ENCODE data around the gene DMKN. TPM values are rescaled to one million over a fixed set of nuclear protein-coding genes. Genes with fewer than 3 reads are reported as not detected.

Gene DMKN
- polyA plus RNA-seq, 3 donors: not detected

DNA sequence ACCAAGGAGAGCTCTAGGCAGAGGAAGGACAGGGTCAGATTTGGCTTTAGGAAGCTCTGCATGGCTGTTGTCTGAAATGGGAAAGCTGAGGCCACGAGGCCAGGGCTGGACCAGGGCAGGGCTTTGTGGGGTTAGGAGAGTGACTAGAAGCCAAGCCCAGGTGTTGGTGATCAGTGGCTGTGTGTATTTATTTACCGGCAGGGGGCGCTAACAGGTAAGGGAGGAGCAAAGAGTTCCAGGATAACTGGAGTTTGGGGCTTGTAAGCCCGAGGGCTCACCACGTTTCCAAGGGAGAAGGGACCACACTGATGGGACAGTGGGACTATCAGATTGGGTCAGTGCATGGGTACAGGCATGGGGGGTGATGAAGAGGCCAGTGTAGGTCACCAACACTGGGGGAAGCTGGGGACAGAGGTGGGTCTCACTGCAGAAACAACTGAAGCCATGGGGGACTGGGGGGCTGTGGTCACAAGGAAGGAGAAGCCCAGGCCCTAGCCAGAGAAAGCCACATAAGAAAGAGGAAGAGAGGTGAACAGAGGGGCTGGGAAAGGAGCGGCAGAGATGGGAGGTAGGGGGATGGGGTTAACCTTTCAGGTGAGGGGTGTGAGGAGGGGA is 35.8 kb upstream of the DMKN start:
- no peak overlapping the region for H3K9ac ChIP-seq (ENCODE audit: insufficient read depth, low read length, poor library complexity, severe bottlenecking)
- peaks cover 18 to 23% of the 10 kb centered on the region in 2 donors for H3K36me3 Mint-ChIP-seq
- H3K79me2 ChIP-seq (ENCODE audit: insufficient read depth, low read length): peaks cover 8% of the 10 kb centered on the region
- peaks cover 18 to 25% of the 10 kb centered on the region in 2 donors for H3K4me1 ChIP-seq (ENCODE audit: control insufficient read depth in 1 of 2, insufficient read depth in 2 of 2, low read length in 2 of 2)
- no peaks in the 10 kb centered on the region for H3K9me3 ChIP-seq (replicated peaks in 1 of 2; ENCODE audit: control insufficient read depth in 1 of 2, insufficient read depth in 1 of 2, low read length in 2 of 2)
- peak overlapping the region in 1 of 2 donors; percentile 34 for H3K4me3 Mint-ChIP-seq
- H3K4me2 ChIP-seq (replicated peaks; ENCODE audit: extremely low read depth, low read length, poor library complexity, severe bottlenecking): no peak overlapping the region
- peaks cover 24% of the 10 kb centered on the region for H3K4me1 Mint-ChIP-seq
- H3K27ac Mint-ChIP-seq: peak overlapping the region in 3 of 7 donors; percentile 50 to 54 (median 51)
- WGBS (ENCODE audit: insufficient coverage): 14% methylated on average over 5 of the region's 6 CpGs
- H3K27me3 Mint-ChIP-seq (ENCODE audit: low read depth in 3 of 3): peaks cover 0 to 2% (median 2%) of the 10 kb centered on the region in 3 donors
- H3K9me3 Mint-ChIP-seq: no peaks in the 10 kb centered on the region
- intact Hi-C loops (cut with micrococcal nuclease): loop anchor here (1.0 to 5.0 kb wide), 2 partner anchors 167 to 168 kb away; partner anchors contain the start of gene KMT2B (in 1 of the 2)
- H4K20me1 ChIP-seq (ENCODE audit: insufficient read depth, low read length): peaks cover 4% of the 10 kb centered on the region
- H3K36me3 ChIP-seq (replicated peaks in 1 of 2; ENCODE audit: control insufficient read depth in 1 of 2, insufficient read depth in 2 of 2, low read length in 2 of 2): peaks cover 4 to 9% of the 10 kb centered on the region in 2 donors
- no peak overlapping the region for H2AFZ ChIP-seq (ENCODE audit: insufficient read depth, low read depth, low read length, poor library complexity, severe bottlenecking)
- no peaks in the 10 kb centered on the region for H3K27me3 ChIP-seq (ENCODE audit: control insufficient read depth in 2 of 2, insufficient read depth in 2 of 2, low read length in 2 of 2)
- DNase-seq: peak; percentile 30 to 70 (median 56)
- no peak overlapping the region for H3K27ac ChIP-seq (ENCODE audit: low read depth in 1 of 2, low read length in 2 of 2)
- H3K4me3 ChIP-seq (replicated peaks in 1 of 3; ENCODE audit: low read depth in 2 of 3, low read length in 3 of 3): no peak overlapping the region
- peak; percentile 72 for TF ChIP-seq CTCF (IDR thresholded peaks at IDR 0.05)

DNA sequence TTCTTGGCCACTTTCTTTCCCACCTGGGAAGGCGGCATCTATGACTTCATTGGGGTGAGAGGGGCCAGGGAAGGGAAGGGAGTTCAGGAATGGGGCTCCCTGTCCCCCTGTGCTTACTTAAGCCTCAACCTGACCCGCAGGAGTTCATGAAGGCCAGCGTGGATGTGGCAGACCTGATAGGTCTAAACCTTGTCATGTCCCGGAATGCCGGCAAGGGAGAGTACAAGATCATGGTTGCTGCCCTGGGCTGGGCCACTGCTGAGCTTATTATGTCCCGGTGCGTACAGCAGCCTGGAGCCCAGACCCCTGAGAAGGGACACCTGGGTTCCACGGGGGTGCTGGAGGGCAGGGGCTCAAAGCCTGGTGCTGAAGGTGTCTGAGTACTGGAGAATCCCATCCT is 33.1 kb upstream of the DMKN start:
- Mint-ChIP-seq H3K4me3 (peak overlapping the region; percentile 87 to 90), H3K36me3 (peaks cover 26 to 30% of the 10 kb centered on the region in 2 donors), H3K27ac (peak overlapping the region in 4 of 7 donors; percentile 10 to 86 (median 52)), H3K4me1 (peaks cover 30% of the 10 kb centered on the region), H3K9me3 (no peaks in the 10 kb centered on the region), H3K27me3 (ENCODE audit: low read depth in 3 of 3) (peaks cover 0 to 1% (median 0%) of the 10 kb centered on the region in 3 donors)
- Histone ChIP-seq H3K9me3 (replicated peaks in 1 of 2; ENCODE audit: control insufficient read depth in 1 of 2, insufficient read depth in 1 of 2, low read length in 2 of 2) (no peaks in the 10 kb centered on the region), H3K27ac (ENCODE audit: low read depth in 1 of 2, low read length in 2 of 2) (no peak overlapping the region), H3K9ac (ENCODE audit: insufficient read depth, low read length, poor library complexity, severe bottlenecking) (peak overlapping the region; percentile 90), H3K4me1 (ENCODE audit: control insufficient read depth in 1 of 2, insufficient read depth in 2 of 2, low read length in 2 of 2) (peaks cover 21 to 28% of the 10 kb centered on the region in 2 donors), H2AFZ (ENCODE audit: insufficient read depth, low read depth, low read length, poor library complexity, severe bottlenecking) (no peak overlapping the region), H3K79me2 (ENCODE audit: insufficient read depth, low read length) (peaks cover 8% of the 10 kb centered on the region), H3K4me2 (replicated peaks; ENCODE audit: extremely low read depth, low read length, poor library complexity, severe bottlenecking) (peak overlapping the region; percentile 96), H3K27me3 (ENCODE audit: control insufficient read depth in 2 of 2, insufficient read depth in 2 of 2, low read length in 2 of 2) (no peaks in the 10 kb centered on the region), H3K4me3 (replicated peaks in 1 of 3; ENCODE audit: low read depth in 2 of 3, low read length in 3 of 3) (peak overlapping the region in 2 of 3 experiments; percentile 83 to 90), H3K36me3 (replicated peaks in 1 of 2; ENCODE audit: control insufficient read depth in 1 of 2, insufficient read depth in 2 of 2, low read length in 2 of 2) (peaks cover 4 to 9% of the 10 kb centered on the region in 2 donors), H4K20me1 (ENCODE audit: insufficient read depth, low read length) (peaks cover 4% of the 10 kb centered on the region)
- intact Hi-C loops (cut with micrococcal nuclease): loop anchor here in 1 of 2 donors (5.0 kb wide), 1 partner anchor 171 kb away; the partner anchor contains the start of gene KMT2B
- WGBS (ENCODE audit: insufficient coverage): 96% methylated on average over 8 of the region's 8 CpGs
- DNase-seq: no peak
- TF ChIP-seq CTCF (IDR thresholded peaks at IDR 0.05): no peak
